Panc1 (cell line): ENCODE measurements around the gene CALD1.

Experiments
- CTCF ChIP-seq: fragments of 450-650 bp; IDR thresholded peaks from 2 replicates; pipeline ENCODE4 v1.5.1; 2017; ENCODE audit warnings: mild to moderate bottlenecking
- POLR2AphosphoS5 ChIP-seq: IDR thresholded peaks from 2 replicates; pipeline ENCODE4 v1.6.1; 2012; ENCODE audit warnings: mild to moderate bottlenecking, low read depth, low read length, moderate library complexity
- SIN3A ChIP-seq: IDR thresholded peaks from 2 replicates; pipeline ENCODE4 v1.6.1; 2012; ENCODE audit warnings: low read depth, mild to moderate bottlenecking, low read length, moderate library complexity, borderline replicate concordance; ENCODE audit not compliant: insufficient read depth
- TCF7L2 ChIP-seq: IDR thresholded peaks from 2 replicates; pipeline ENCODE4 v1.6.1; 2011; ENCODE audit warnings: mild to moderate bottlenecking, low read depth, low read length, inconsistent platforms
- TF ChIP-seq, protein P1 (sequence below), 2 experiments: IDR thresholded peaks; 2 replicates each; pipeline ENCODE4 v1.6.1; 2011 to 2012; ENCODE audit warnings: low read depth in 2 of 2, control low read depth in 1 of 2, low read length in 1 of 2, mild to moderate bottlenecking in 1 of 2, moderate library complexity in 1 of 2; ENCODE audit not compliant: insufficient read depth in 1 of 2

DNA sequence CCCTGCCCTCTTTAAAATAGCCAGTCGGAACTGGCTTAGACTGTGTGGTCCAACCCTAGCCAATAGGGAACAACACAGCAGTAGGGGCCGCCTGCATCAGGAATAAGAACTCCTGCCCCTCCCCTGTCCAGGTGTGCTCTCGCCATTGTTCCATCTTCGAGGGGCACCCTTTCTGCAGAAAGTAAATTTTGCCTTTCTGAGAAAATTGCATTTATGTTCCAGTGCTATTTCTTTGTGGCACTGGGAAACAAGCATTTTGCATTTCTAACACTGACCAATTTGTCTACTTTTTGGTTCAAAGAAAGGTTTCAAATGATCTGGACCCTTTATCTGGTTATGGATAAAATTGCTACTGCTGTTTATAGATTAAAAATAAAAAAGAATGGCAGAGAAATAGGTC, 116.6 kb downstream of the CALD1 start:
- no peak for TF ChIP-seq CTCF
- TF ChIP-seq POLR2AphosphoS5, result no peak
- TF ChIP-seq, protein P1, sequence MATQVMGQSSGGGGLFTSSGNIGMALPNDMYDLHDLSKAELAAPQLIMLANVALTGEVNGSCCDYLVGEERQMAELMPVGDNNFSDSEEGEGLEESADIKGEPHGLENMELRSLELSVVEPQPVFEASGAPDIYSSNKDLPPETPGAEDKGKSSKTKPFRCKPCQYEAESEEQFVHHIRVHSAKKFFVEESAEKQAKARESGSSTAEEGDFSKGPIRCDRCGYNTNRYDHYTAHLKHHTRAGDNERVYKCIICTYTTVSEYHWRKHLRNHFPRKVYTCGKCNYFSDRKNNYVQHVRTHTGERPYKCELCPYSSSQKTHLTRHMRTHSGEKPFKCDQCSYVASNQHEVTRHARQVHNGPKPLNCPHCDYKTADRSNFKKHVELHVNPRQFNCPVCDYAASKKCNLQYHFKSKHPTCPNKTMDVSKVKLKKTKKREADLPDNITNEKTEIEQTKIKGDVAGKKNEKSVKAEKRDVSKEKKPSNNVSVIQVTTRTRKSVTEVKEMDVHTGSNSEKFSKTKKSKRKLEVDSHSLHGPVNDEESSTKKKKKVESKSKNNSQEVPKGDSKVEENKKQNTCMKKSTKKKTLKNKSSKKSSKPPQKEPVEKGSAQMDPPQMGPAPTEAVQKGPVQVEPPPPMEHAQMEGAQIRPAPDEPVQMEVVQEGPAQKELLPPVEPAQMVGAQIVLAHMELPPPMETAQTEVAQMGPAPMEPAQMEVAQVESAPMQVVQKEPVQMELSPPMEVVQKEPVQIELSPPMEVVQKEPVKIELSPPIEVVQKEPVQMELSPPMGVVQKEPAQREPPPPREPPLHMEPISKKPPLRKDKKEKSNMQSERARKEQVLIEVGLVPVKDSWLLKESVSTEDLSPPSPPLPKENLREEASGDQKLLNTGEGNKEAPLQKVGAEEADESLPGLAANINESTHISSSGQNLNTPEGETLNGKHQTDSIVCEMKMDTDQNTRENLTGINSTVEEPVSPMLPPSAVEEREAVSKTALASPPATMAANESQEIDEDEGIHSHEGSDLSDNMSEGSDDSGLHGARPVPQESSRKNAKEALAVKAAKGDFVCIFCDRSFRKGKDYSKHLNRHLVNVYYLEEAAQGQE (IDR thresholded peaks at IDR 0.05; ENCODE audit: insufficient read depth in 1 of 2, low read depth in 2 of 2, low read length in 1 of 2), result no peak
- no peak for TF ChIP-seq TCF7L2
- TF ChIP-seq SIN3A, result no peak
